Mesothelial cell of epicardium (in vitro differentiated cells): ENCODE measurements around the gene RAD51B. TPM values are rescaled to one million over a fixed set of nuclear protein-coding genes. Genes with fewer than 3 reads are reported as not detected.
"Not testable (repeated sequence)": the region's sequence is repeated elsewhere in the genome, so short reads cannot be mapped to it uniquely, and the experiment has no call there.

ENCODE experiments used
- DNase-seq, 2 experiments: peaks; one replicate each; pipeline ENCODE4 v3.0.0; 2021; ENCODE audit warnings: low spot score in 2 of 2; ENCODE audit not compliant: unreplicated experiment in 2 of 2
- H3K27ac Mint-ChIP-seq: 2 replicates; pipeline ENCODE4 v1.8.0; 2021; ENCODE audit warnings: mixed read lengths
- H3K27me3 Mint-ChIP-seq: 2 replicates; pipeline ENCODE4 v1.8.0; 2021; ENCODE audit warnings: low read depth, mixed read lengths
- H3K36me3 Mint-ChIP-seq: 2 replicates; pipeline ENCODE4 v1.8.0; 2021; ENCODE audit warnings: mixed read lengths
- H3K4me1 Mint-ChIP-seq: 2 replicates; pipeline ENCODE4 v1.8.0; 2021; ENCODE audit warnings: mixed read lengths
- H3K4me3 Mint-ChIP-seq: 2 replicates; pipeline ENCODE4 v1.8.0; 2021; ENCODE audit warnings: mild to moderate bottlenecking, moderate library complexity, mixed read lengths
- H3K9me3 Mint-ChIP-seq: 2 replicates; pipeline ENCODE4 v1.8.0; 2021; ENCODE audit warnings: mixed read lengths
- CTCF ChIP-seq: fragments of 200-600 bp; sonication (generic); IDR thresholded peaks from one replicate; pipeline ENCODE4 v1.5.0; 2021; ENCODE audit warnings: antibody characterized with exemption; ENCODE audit not compliant: unreplicated experiment
- total RNA-seq: library from RNA; stranded (reverse); gene quantifications from 3 replicates; pipeline ENCODE4 v1.2.1, GENCODE V29; 2021

Gene RAD51B
- total RNA-seq, 1 donor from 2014 or later = 34.7 TPM

GRCh38 chr14:68099495-68100045 is 280.0 kb downstream of the RAD51B start:
- Mint-ChIP-seq H3K4me3 (no peak overlapping the region), H3K27ac (no peak overlapping the region), H3K27me3 (no peaks in the 10 kb centered on the region), H3K9me3 (peaks cover 43% of the 10 kb centered on the region), H3K36me3 (peaks cover 47% of the 10 kb centered on the region), H3K4me1 (peaks cover 39% of the 10 kb centered on the region)
- no peak for DNase-seq
- TF ChIP-seq CTCF = no peak

- H3K27me3 Mint-ChIP-seq, DNase-seq, H3K4me3 Mint-ChIP-seq, H3K27ac Mint-ChIP-seq: not testable (repeated sequence)
- peaks cover 32% of the 10 kb centered on the region for H3K4me1 Mint-ChIP-seq
- H3K9me3 Mint-ChIP-seq = peaks cover 43% of the 10 kb centered on the region
- peaks cover 44% of the 10 kb centered on the region for H3K36me3 Mint-ChIP-seq
Observed at GRCh38 chr14:68101715-68102301, 282.2 kb downstream of the RAD51B start.

GRCh38 chr14:68103853-68104252 is 284.3 kb downstream of the RAD51B start:
- Mint-ChIP-seq H3K4me3 (no peak overlapping the region), H3K27ac (peak overlapping the region; percentile 89)
- no peak for DNase-seq

GRCh38 chr14:68104518-68104917 is 284.9 kb downstream of the RAD51B start:
- Mint-ChIP-seq H3K4me3 (no peak overlapping the region), H3K27ac (peak overlapping the region; percentile 76), H3K4me1 (peaks cover 28% of the 10 kb centered on the region), H3K36me3 (peaks cover 30% of the 10 kb centered on the region), H3K9me3 (peaks cover 35% of the 10 kb centered on the region), H3K27me3 (no peaks in the 10 kb centered on the region)
- DNase-seq = no peak
- TF ChIP-seq CTCF = no peak

More at GRCh38 chr14:68103853-68104252, 284.3 kb downstream of the RAD51B start:
- Mint-ChIP-seq H3K9me3 (peaks cover 40% of the 10 kb centered on the region), H3K36me3 (peaks cover 37% of the 10 kb centered on the region), H3K27me3 (no peaks in the 10 kb centered on the region), H3K4me1 (peaks cover 22% of the 10 kb centered on the region)
- no peak for TF ChIP-seq CTCF

GRCh38 chr14:68105816-68106215 is 286.2 kb downstream of the RAD51B start:
- Mint-ChIP-seq H3K4me1 (peaks cover 41% of the 10 kb centered on the region), H3K27me3 (no peaks in the 10 kb centered on the region), H3K27ac (peak overlapping the region; percentile 66), H3K4me3 (no peak overlapping the region), H3K36me3 (peaks cover 21% of the 10 kb centered on the region), H3K9me3 (peaks cover 24% of the 10 kb centered on the region)
- no peak for DNase-seq
- TF ChIP-seq CTCF = no peak

- H3K4me3 Mint-ChIP-seq = no peak overlapping the region
- H3K27ac Mint-ChIP-seq = peak overlapping the region; percentile 21
- no peak for TF ChIP-seq CTCF
- H3K4me1 Mint-ChIP-seq = peaks cover 48% of the 10 kb centered on the region
- no peak for DNase-seq
- H3K27me3 Mint-ChIP-seq = no peaks in the 10 kb centered on the region
- H3K9me3 Mint-ChIP-seq = peaks cover 20% of the 10 kb centered on the region
- peaks cover 14% of the 10 kb centered on the region for H3K36me3 Mint-ChIP-seq
Observed at GRCh38 chr14:68106456-68106855, 286.9 kb downstream of the RAD51B start.
